OCI-LY1 (cell line): ENCODE measurements around the gene TTR.

Experiments
- H2AFZ ChIP-seq: fragments of 200-600 bp; sonication (generic), shearing (Covaris generic); 2 replicates; pipeline ENCODE4 v1.6.0; 2014; ENCODE audit warnings: antibody characterized with exemption, mild to moderate bottlenecking, low read length
- H3F3A ChIP-seq: fragments of 200-600 bp; sonication (generic), shearing (Covaris generic); 2 replicates; pipeline ENCODE4 v1.6.0; 2014; ENCODE audit warnings: mild to moderate bottlenecking, antibody characterized with exemption, low read length, moderate library complexity; ENCODE audit not compliant: insufficient read depth
- H3K27ac ChIP-seq: fragments of 200-600 bp; sonication (generic); 2 replicates; pipeline ENCODE4 v1.5.1; 2014; ENCODE audit warnings: low read length, mixed run types, mild to moderate bottlenecking, low read depth; ENCODE audit not compliant: poor library complexity, severe bottlenecking
- H3K27me3 ChIP-seq: fragments of 200-600 bp; sonication (generic); 2 replicates; pipeline ENCODE4 v1.6.0; 2014; ENCODE audit warnings: antibody characterized with exemption, mild to moderate bottlenecking, low read length, moderate library complexity; ENCODE audit not compliant: insufficient read depth
- H3K36me3 ChIP-seq: fragments of 200-600 bp; sonication (generic); 2 replicates; pipeline ENCODE4 v1.6.1; 2014; ENCODE audit warnings: mild to moderate bottlenecking, antibody characterized with exemption, low read length, moderate library complexity, mixed read lengths; ENCODE audit not compliant: insufficient read depth
- H3K4me1 ChIP-seq: fragments of 200-600 bp; sonication (generic); 2 replicates; pipeline ENCODE4 v1.5.1; 2014; ENCODE audit warnings: mild to moderate bottlenecking, low read length, moderate library complexity; ENCODE audit not compliant: insufficient read depth, severe bottlenecking
- H3K4me2 ChIP-seq: fragments of 200-600 bp; sonication (generic), shearing (Covaris generic); 2 replicates; pipeline ENCODE4 v1.6.1; 2014; ENCODE audit warnings: low read length
- H3K4me3 ChIP-seq: fragments of 200-600 bp; sonication (generic); 2 replicates; pipeline ENCODE4 v1.5.1; 2014; ENCODE audit warnings: low read length, low read depth, mild to moderate bottlenecking, mixed read lengths; ENCODE audit not compliant: poor library complexity, severe bottlenecking
- H3K79me2 ChIP-seq: fragments of 200-600 bp; shearing (Covaris generic); 2 replicates; pipeline ENCODE4 v1.6.1; 2016; ENCODE audit warnings: mixed run types, low read length, mixed read lengths; ENCODE audit not compliant: insufficient read depth
- H3K9ac ChIP-seq: fragments of 200-600 bp; sonication (generic), shearing (Covaris generic); 2 replicates; pipeline ENCODE4 v1.6.1; 2014; ENCODE audit warnings: mild to moderate bottlenecking, low read length, mixed read lengths
- H3K9me2 ChIP-seq: fragments of 200-600 bp; sonication (generic), shearing (Covaris generic); 2 replicates; pipeline ENCODE4 v1.6.1; 2014; ENCODE audit warnings: low read depth, mild to moderate bottlenecking, low read length, mixed read lengths
- H3K9me3 ChIP-seq: fragments of 200-600 bp; shearing (Covaris generic); 2 replicates; pipeline ENCODE4 v1.6.1; 2014; ENCODE audit warnings: low read length, mixed read lengths
- H4K20me1 ChIP-seq: fragments of 200-600 bp; sonication (generic), shearing (Covaris generic); 2 replicates; pipeline ENCODE4 v1.6.0; 2016; ENCODE audit warnings: mild to moderate bottlenecking, low read length; ENCODE audit not compliant: insufficient read depth
- CTCF ChIP-seq: fragments of 200-600 bp; sonication (generic), shearing (Covaris generic); IDR thresholded peaks from 2 replicates; pipeline ENCODE4 v1.5.1; 2017; ENCODE audit warnings: mild to moderate bottlenecking, antibody characterized with exemption, low read length, moderate library complexity, mixed read lengths
- EZH2 ChIP-seq: fragments of 200-600 bp; sonication (generic), shearing (Covaris generic); IDR thresholded peaks from 2 replicates; pipeline ENCODE4 v1.8.0; 2017; ENCODE audit warnings: borderline replicate concordance, mixed run types, mild to moderate bottlenecking, antibody characterized with exemption, low read length, moderate library complexity, mixed read lengths

The TTR gene

GRCh38 chr18:31607384-31607783, 15.7 kb downstream of the TTR start:
- TF ChIP-seq EZH2 (no peak), CTCF (no peak)
- no peaks in the 10 kb centered on the region for H3K27me3 ChIP-seq

GRCh38 chr18:31609886-31610285, 18.2 kb downstream of the TTR start:
- H3K79me2 ChIP-seq, result no peaks in the 10 kb centered on the region
- no peak overlapping the region for H3K4me2 ChIP-seq
- no peaks in the 10 kb centered on the region for H4K20me1 ChIP-seq
- no peaks in the 10 kb centered on the region for H3K9me3 ChIP-seq
- no peak overlapping the region for H3K4me3 ChIP-seq
- H3K27me3 ChIP-seq, result no peaks in the 10 kb centered on the region
- no peak for TF ChIP-seq CTCF
- no peak for TF ChIP-seq EZH2
- H2AFZ ChIP-seq, result no peak overlapping the region
- no peak overlapping the region for H3K9ac ChIP-seq
- H3K27ac ChIP-seq, result no peak overlapping the region
- H3F3A ChIP-seq, result no peaks in the 10 kb centered on the region
- H3K4me1 ChIP-seq, result no peaks in the 10 kb centered on the region
- H3K36me3 ChIP-seq, result no peaks in the 10 kb centered on the region
- H3K9me2 ChIP-seq, result no peaks in the 10 kb centered on the region

More at GRCh38 chr18:31607384-31607783, 15.7 kb downstream of the TTR start:
- H3K4me2 ChIP-seq, result no peak overlapping the region
- H3K79me2 ChIP-seq, result no peaks in the 10 kb centered on the region
- no peaks in the 10 kb centered on the region for H3K36me3 ChIP-seq
- H2AFZ ChIP-seq, result no peak overlapping the region
- H3K4me3 ChIP-seq, result no peak overlapping the region
- H3K9me2 ChIP-seq, result no peaks in the 10 kb centered on the region
- H3K9ac ChIP-seq, result no peak overlapping the region
- no peaks in the 10 kb centered on the region for H4K20me1 ChIP-seq
- H3K9me3 ChIP-seq, result no peaks in the 10 kb centered on the region
- H3K4me1 ChIP-seq, result no peaks in the 10 kb centered on the region
- H3K27ac ChIP-seq, result no peak overlapping the region
- H3F3A ChIP-seq, result no peaks in the 10 kb centered on the region

GRCh38 chr18:31610286-31611205, 18.9 kb downstream of the TTR start:
- Histone ChIP-seq H3F3A (no peaks in the 10 kb centered on the region), H3K27ac (no peak overlapping the region), H3K9ac (no peak overlapping the region), H4K20me1 (no peaks in the 10 kb centered on the region), H3K9me3 (no peaks in the 10 kb centered on the region), H3K4me1 (no peaks in the 10 kb centered on the region), H3K36me3 (no peaks in the 10 kb centered on the region), H3K79me2 (no peaks in the 10 kb centered on the region), H2AFZ (no peak overlapping the region), H3K27me3 (no peaks in the 10 kb centered on the region), H3K9me2 (no peaks in the 10 kb centered on the region), H3K4me3 (no peak overlapping the region), H3K4me2 (no peak overlapping the region)
- TF ChIP-seq CTCF (no peak), EZH2 (no peak)
